ENCODE data around the gene FOXJ3.

FOXJ3 gene

GRCh38 chr1:42311897-42312296 lies 23.1 kb downstream of the FOXJ3 start:
- DNase-seq (ENCODE audit: insufficient read length, low spot score), result no peak
- FAIRE-seq, result peak; percentile 37

DNA sequence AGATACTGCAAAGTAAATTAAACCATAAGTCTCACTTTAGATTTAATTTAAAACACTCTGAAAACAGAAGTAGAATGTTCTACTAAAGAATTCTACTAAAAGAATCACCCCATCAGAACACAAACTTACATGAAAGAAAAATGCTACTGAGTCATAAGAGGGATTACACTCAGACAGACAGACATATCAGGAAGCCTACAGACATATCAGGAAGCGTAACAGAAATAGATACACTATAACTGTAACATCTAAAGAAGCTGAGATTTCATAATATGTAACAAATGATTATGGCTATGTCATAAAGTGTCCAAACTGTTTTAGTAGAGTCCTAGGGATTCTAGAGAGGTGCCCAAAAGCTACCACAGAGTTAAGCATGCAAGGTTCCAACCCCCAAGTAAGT lies 23.9 kb downstream of the FOXJ3 start:
- no peak for DNase-seq (ENCODE audit: insufficient read length, low spot score)

DNA sequence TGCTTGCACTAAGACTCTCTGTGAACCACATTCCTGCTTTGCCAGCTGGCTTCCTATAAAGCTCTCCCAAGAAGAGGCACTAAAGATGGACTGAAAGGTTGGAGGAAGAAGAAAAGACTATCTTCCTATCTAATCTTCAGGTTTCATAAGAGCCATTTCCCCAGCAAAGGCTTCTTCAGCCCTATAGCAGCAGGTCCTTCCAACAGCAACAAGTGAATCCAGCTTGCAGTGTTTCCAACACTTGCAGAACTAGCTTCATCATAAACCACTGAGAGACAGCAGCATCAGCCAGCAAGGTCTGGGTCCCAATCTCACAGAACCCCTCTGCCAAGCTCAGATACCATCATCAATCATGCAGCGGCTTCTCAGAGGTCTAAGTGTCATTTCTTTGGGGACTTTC lies 28.1 kb downstream of the FOXJ3 start:
- FAIRE-seq (no peak), DNase-seq (ENCODE audit: insufficient read length, low spot score) (no peak)

More for the DNA sequence above, 23.9 kb downstream of the FOXJ3 start:
- FAIRE-seq, result no peak

GRCh38 chr1:42305639-42306038 lies 29.4 kb downstream of the FOXJ3 start:
- DNase-seq (ENCODE audit: insufficient read length, low spot score) (no peak), FAIRE-seq (no peak)

DNA sequence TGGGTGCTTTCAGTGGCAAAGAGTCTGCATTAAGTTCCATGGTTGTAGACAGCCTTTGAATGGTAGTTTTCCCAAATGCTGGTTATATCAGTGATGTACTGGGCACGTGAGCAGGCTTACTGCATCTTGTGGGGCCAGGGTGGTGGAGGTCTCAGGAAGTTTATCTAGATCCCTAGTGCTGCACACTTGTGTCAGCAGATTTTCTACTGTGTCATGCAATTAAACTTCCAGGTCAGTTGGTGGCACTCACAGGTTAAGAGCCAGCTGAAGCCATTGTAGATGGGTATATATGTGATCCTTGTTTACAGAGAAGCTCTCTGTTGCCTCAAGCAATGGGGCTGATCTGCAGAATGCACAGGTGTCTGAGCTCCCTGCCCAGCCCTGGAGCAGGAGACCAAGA lies 33.0 kb downstream of the FOXJ3 start:
- DNase-seq (ENCODE audit: insufficient read length, low spot score) (no peak), FAIRE-seq (no peak)

DNA sequence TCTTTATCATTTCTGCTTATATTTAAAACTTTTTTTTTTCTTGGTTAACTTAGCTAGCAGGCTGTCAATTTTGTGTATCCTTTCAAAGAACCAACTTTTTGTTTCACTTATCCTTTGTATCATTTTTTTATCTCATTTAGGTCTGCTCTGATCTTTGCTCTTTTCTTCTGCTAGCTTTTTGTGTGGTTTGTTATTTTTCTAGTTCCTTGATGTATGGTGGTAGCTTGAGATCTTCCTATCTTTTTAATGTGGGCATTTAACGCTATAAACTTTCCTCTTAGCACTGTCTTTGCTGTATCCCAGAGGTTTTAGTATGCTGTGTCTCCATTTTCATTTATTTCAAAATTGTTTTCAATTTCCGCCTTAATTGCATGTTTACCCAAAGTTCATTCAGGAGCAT lies 36.5 kb downstream of the FOXJ3 start:
- DNase-seq (ENCODE audit: insufficient read length, low spot score) (no peak), FAIRE-seq (peak; percentile 40)

DNA sequence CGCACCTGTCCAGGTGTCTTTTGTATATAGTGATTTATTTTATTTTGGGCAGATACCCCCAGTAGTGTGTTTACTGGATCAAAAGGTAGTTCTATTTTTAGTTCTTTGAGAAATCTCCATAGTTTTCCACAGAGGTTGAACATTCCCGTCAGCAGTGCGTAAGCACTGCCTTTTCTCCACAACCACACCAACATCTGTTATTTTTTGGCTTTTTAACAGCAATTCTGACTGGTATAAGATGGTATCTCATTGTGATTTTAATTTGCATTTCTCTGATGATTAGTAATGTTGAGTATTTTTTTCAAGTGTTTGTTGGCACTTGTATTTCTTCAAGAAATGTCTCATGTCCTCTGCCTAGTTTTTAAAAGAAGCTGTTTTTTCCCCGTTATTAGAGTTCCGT lies 39.2 kb downstream of the FOXJ3 start:
- FAIRE-seq, result no peak
- no peak for DNase-seq (ENCODE audit: insufficient read length, low spot score)

DNA sequence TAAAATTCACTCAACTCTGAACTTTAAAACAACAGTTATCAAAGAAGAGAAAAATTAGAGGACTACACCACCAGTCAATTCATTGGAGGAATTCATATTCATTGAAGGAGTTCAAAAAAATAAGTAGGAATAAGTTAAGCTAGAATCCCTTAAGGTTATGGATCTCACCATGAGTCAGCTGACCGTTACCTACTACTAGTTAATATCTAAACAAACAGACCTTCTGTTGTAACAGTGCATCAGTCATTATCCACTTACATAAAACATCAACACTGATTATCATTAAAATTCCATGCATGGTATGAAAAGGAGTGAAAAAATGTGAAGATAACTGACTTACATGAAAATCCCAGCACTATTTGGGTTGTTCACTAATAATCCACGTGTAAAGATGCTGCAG lies 44.9 kb downstream of the FOXJ3 start:
- DNase-seq (ENCODE audit: insufficient read length, low spot score), result no peak
- peak; percentile 76 for FAIRE-seq

- no peak for DNase-seq (ENCODE audit: insufficient read length, low spot score)
- FAIRE-seq, result no peak
Measured at GRCh38 chr1:42288311-42288985, 46.6 kb downstream of the FOXJ3 start.

GRCh38 chr1:42282867-42283583 lies 52.0 kb downstream of the FOXJ3 start:
- no peak for DNase-seq (ENCODE audit: insufficient read length, low spot score)

GRCh38 chr1:42282024-42282579 lies 52.9 kb downstream of the FOXJ3 start:
- FAIRE-seq (peak; percentile 52), DNase-seq (ENCODE audit: insufficient read length, low spot score) (no peak)

More at GRCh38 chr1:42282867-42283583, 52.0 kb downstream of the FOXJ3 start:
- FAIRE-seq, result no peak

DNA sequence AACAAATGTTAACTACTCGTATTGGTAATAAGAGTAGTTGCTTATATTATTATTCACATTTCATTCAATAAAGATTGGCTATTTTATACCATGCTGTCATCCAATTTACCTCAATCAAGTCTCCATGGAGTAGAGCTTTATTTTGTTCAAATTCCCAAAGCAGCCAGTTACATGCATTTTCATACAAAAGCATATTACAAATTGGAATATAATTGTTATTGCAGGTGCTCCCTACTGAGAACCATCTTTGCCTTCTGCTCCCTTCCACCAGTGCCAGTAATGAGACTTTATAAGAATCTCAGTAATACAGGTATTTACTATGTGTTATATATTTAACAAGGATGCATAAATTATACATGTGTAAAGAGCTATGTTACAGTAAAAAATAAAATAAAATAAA lies 54.2 kb downstream of the FOXJ3 start:
- FAIRE-seq, result no peak

DNA sequence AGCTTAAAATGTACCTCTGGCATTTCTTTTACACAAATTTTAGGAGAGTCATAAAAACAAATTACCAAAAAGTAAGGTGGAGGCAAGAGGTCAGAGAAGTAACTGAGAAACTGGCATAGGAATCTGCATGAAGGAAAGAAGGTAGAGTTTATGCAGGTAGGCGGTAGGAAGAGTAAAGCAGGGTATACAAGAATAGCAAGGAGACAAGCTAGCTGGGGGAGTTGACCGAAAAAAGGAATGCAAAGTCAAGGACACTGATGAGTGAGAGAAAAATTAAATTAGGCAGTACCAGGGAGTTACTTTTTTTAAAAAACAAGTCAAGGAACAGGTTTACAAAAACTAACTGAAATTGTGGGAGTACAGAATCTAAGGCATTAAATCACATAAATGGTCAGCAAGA lies 56.0 kb downstream of the FOXJ3 start:
- no peak for FAIRE-seq

More for the DNA sequence above, 54.2 kb downstream of the FOXJ3 start:
- DNase-seq (ENCODE audit: insufficient read length, low spot score), result no peak

DNA sequence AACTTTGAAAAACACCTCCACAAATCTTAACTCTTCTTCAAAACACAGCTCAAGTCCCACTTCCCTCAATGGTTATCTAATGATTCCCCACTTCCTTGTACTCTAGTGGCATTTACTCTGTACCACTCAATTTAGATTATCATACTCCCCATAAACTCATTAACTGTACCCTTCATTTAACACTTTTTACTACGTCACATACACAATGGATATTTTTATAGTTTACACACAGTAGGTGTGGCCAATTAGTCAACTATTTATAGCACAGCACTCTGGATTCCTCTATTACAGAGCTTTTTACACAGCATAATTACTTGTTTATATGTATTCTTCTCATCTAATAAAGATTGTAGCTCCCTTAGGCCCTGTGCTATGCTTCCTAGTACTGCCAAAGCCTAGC lies 62.1 kb downstream of the FOXJ3 start:
- FAIRE-seq (no peak), DNase-seq (ENCODE audit: insufficient read length, low spot score) (no peak)

More for the DNA sequence above, 56.0 kb downstream of the FOXJ3 start:
- DNase-seq (ENCODE audit: insufficient read length, low spot score), result no peak

GRCh38 chr1:42267904-42268303 lies 67.1 kb downstream of the FOXJ3 start:
- FAIRE-seq, result no peak
- DNase-seq (ENCODE audit: insufficient read length, low spot score), result no peak

- DNase-seq (ENCODE audit: insufficient read length, low spot score), result no peak
- FAIRE-seq, result peak; percentile 62
Measured at GRCh38 chr1:42266253-42267135, 68.5 kb downstream of the FOXJ3 start.

GRCh38 chr1:42264511-42265190 lies 70.4 kb downstream of the FOXJ3 start:
- no peak for FAIRE-seq

DNA sequence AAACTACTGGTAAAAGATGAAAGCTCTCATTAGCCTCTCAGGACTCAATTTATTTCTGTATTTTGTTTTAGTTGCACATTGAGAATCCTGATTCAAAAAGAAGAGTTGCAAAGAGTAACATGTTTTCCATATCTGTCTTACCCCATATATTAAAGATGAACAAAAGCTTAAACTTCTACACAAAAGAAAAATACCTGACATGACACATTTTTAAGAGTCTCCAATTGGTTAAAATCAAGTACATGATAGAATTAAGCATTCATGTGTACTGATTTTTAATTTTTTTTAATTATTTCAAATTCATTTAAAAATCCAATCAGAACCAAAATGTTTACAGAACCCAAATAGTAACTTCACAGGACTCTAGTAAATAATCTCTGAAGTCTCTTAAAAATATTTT lies 72.0 kb downstream of the FOXJ3 start:
- DNase-seq (ENCODE audit: insufficient read length, low spot score) (no peak), FAIRE-seq (no peak)

More at GRCh38 chr1:42264511-42265190, 70.4 kb downstream of the FOXJ3 start:
- DNase-seq (ENCODE audit: insufficient read length, low spot score), result no peak

GRCh38 chr1:42260376-42261070 lies 74.5 kb downstream of the FOXJ3 start:
- peak; percentile 4 for FAIRE-seq

DNA sequence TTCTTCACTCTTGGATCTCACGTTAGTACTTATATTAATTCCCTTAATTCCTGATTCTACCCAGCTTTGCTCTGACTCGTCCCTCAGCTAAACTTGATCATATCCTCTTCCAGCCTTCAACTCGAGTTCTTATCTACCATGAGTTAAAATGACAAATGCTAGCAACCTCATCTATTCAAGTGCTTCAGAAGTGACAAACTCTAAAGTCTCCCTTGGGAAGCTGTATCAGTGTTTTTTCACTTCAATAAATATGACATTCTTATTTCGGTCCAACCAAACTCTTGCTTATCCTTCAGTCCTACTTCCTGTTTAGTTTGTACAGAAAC lies 75.3 kb downstream of the FOXJ3 start:
- no peak for FAIRE-seq

More at GRCh38 chr1:42260376-42261070, 74.5 kb downstream of the FOXJ3 start:
- DNase-seq (ENCODE audit: insufficient read length, low spot score), result no peak

More for the DNA sequence above, 75.3 kb downstream of the FOXJ3 start:
- DNase-seq (ENCODE audit: insufficient read length, low spot score), result no peak
